ENCODE measurements around the gene UBE2J2.

Gene UBE2J2

DNA sequence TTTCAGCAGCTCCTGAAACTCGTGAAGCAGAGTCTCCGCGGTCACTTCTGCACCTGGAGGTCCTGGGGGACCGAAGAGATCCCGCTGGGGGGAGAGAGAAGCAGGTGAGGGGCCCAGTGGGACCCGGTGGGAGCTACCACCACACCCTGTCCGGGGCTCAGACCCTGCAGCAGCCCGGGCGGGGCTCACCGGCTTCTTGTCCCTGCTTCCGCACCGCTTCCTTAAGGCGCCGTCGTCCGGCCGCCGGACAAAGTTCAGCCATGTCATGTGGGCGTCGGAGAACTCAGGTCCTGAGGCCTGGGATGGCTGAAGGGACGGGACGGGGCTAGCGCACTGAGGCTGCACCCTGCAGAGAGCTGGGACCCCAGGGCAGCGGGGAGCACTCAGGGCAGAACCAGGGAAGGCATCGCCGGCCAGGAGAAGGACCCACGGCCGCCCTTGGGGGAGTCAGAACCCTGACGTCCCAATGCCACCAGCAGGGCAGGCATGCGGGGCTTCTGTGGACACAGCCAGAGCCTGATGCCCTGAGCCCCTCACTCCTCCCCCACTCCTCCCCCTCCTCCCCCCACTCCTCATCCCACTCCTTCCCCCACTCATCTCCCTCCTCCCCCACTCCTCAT, 29.4 kb downstream of the UBE2J2 start:
- DNase-seq (ENCODE audit: low read depth, low spot score) = no peak
- Histone ChIP-seq H3K36me3 (ENCODE audit: control insufficient read depth, insufficient read depth, low read length) (no peaks in the 10 kb centered on the region), H3K27me3 (ENCODE audit: control insufficient read depth, insufficient read depth, low read length) (no peaks in the 10 kb centered on the region; the same call in 1 of the 2 replicates), H3K9me3 (ENCODE audit: control insufficient read depth, insufficient read depth, low read length) (no peaks in the 10 kb centered on the region), H3K4me3 (ENCODE audit: low read length) (no peak overlapping the region), H3K4me1 (ENCODE audit: control insufficient read depth, insufficient read depth, low read length) (peaks cover 8% of the 10 kb centered on the region), H3K27ac (ENCODE audit: low read length) (no peak overlapping the region)
- WGBS (ENCODE audit: insufficient coverage, insufficient read length) = no CpG with 5 or more reads among the region's 30 CpGs

DNA sequence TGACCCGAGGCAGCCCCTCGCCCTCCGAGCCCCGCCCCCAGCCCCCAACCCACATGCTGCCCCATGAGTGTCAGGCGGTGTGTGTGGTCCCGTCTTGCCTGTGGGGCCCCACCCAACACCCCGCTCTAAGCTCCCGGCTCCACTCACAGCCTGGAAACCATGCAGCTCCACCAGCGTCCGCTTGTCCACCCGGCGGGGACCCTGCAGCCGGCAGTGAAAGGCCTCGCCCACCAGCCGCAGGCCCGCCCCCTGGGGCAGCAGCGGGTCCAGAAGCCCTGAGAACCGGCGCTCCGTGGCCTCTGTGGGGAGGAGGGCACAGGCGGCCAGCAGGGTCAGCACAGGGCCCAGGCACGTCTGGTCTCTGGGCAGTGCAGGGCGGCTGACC, 29.9 kb downstream of the UBE2J2 start:
- H3K36me3 ChIP-seq (ENCODE audit: control insufficient read depth, insufficient read depth, low read length) = no peaks in the 10 kb centered on the region
- no peaks in the 10 kb centered on the region; the same call in 1 of the 2 replicates for H3K27me3 ChIP-seq (ENCODE audit: control insufficient read depth, insufficient read depth, low read length)
- no CpG with 5 or more reads among the region's 23 CpGs for WGBS (ENCODE audit: insufficient coverage, insufficient read length)
- H3K4me3 ChIP-seq (ENCODE audit: low read length) = no peak overlapping the region
- H3K27ac ChIP-seq (ENCODE audit: low read length) = no peak overlapping the region
- H3K4me1 ChIP-seq (ENCODE audit: control insufficient read depth, insufficient read depth, low read length) = peaks cover 8% of the 10 kb centered on the region
- no peaks in the 10 kb centered on the region for H3K9me3 ChIP-seq (ENCODE audit: control insufficient read depth, insufficient read depth, low read length)
- DNase-seq (ENCODE audit: low read depth, low spot score) = no peak

- DNase-seq (ENCODE audit: low read depth, low spot score) = no peak
- H3K27me3 ChIP-seq (ENCODE audit: control insufficient read depth, insufficient read depth, low read length) = no peaks in the 10 kb centered on the region; the same call in 1 of the 2 replicates
- no peaks in the 10 kb centered on the region for H3K9me3 ChIP-seq (ENCODE audit: control insufficient read depth, insufficient read depth, low read length)
- peaks cover 8% of the 10 kb centered on the region for H3K4me1 ChIP-seq (ENCODE audit: control insufficient read depth, insufficient read depth, low read length)
- no peak overlapping the region for H3K27ac ChIP-seq (ENCODE audit: low read length)
- no CpG with 5 or more reads among the region's 23 CpGs for WGBS (ENCODE audit: insufficient coverage, insufficient read length)
- no peak overlapping the region for H3K4me3 ChIP-seq (ENCODE audit: low read length)
- no peaks in the 10 kb centered on the region for H3K36me3 ChIP-seq (ENCODE audit: control insufficient read depth, insufficient read depth, low read length)
Measured at GRCh38 chr1:1243266-1243660, 30.4 kb downstream of the UBE2J2 start.

DNA sequence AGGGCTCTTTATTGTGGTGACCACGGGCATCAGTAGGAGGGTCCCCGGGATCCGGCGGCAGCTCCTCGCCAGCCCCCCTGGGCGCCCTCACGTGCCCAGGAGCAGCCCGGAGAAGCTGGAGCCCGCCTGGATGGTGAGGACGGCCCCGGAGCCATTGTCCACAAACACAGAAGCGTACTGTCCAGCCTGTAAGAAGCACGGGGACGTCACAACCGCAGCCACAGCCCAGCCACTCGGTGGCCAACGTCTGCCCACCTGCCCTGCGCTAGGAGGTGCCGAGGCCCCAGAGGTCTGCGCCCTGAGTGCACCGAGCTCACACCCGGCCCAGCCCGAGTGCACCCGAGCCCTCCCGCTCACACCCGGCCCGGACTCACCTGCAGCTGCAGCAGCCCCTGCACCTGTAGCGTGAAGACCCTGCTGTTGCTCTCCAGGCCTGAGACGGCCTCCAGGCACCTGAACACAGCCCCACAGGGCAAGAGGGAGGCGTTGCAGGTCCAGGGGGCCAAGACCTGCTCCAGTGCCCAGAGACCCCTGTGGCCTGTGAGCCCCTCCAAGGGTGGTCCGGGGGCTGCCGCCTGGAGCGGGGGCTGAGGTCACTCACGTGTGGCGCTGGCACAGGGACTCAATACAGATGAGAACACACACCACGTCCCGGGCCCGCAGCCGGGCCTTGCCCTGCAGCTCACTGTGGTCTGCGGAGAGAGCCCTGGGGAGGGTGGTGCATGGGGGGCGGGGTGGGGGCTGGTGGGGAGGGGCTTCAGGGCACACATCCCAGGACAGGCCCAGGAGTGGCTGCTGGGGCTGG, 31.0 kb downstream of the UBE2J2 start:
- no peak for DNase-seq (ENCODE audit: low read depth, low spot score)
- no CpG with 5 or more reads among the region's 41 CpGs for WGBS (ENCODE audit: insufficient coverage, insufficient read length)
- Histone ChIP-seq H3K36me3 (ENCODE audit: control insufficient read depth, insufficient read depth, low read length) (no peaks in the 10 kb centered on the region), H3K4me1 (ENCODE audit: control insufficient read depth, insufficient read depth, low read length) (peaks cover 8% of the 10 kb centered on the region), H3K27ac (ENCODE audit: low read length) (no peak overlapping the region), H3K9me3 (ENCODE audit: control insufficient read depth, insufficient read depth, low read length) (no peaks in the 10 kb centered on the region), H3K27me3 (ENCODE audit: control insufficient read depth, insufficient read depth, low read length) (no peaks in the 10 kb centered on the region; the same call in 1 of the 2 replicates), H3K4me3 (ENCODE audit: low read length) (no peak overlapping the region)

DNA sequence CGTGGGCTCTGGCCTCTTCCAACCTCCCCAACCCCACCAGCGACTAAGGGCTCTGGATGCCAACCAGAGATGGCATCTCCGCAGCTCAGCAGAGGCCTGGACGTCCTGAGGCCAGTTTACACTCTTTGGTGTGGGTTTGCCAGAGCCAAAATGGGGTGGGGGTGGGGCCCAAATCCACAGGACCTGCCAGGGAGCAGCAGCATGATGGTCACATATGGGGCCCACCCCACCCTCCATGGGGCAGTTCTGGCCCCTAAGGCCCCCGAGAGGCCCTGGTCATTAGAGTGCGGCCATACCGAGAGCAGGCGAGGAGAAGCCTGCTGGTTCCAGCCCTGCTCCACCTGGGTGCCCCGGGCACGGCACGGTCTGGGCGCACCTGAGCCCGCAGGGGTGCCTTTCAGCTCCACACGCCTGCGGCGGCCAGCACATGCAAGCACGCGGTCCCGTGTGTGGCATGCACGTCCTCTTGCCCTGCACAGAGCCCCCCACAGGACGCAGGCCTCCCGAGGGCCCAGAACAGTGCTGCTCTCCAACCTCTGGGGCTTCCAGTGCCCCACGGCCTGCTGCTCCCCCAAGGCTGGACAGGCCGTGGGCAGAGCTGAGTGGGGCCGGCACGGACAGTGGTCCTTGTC, 31.9 kb downstream of the UBE2J2 start:
- no peak overlapping the region for H3K4me3 ChIP-seq (ENCODE audit: low read length)
- no peak overlapping the region for H3K27ac ChIP-seq (ENCODE audit: low read length)
- H3K9me3 ChIP-seq (ENCODE audit: control insufficient read depth, insufficient read depth, low read length) = no peaks in the 10 kb centered on the region
- no peaks in the 10 kb centered on the region for H3K36me3 ChIP-seq (ENCODE audit: control insufficient read depth, insufficient read depth, low read length)
- no peak for DNase-seq (ENCODE audit: low read depth, low spot score)
- H3K27me3 ChIP-seq (ENCODE audit: control insufficient read depth, insufficient read depth, low read length) = no peaks in the 10 kb centered on the region; the same call in 1 of the 2 replicates
- H3K4me1 ChIP-seq (ENCODE audit: control insufficient read depth, insufficient read depth, low read length) = peaks cover 8% of the 10 kb centered on the region
- no CpG with 5 or more reads among the region's 26 CpGs for WGBS (ENCODE audit: insufficient coverage, insufficient read length)

DNA sequence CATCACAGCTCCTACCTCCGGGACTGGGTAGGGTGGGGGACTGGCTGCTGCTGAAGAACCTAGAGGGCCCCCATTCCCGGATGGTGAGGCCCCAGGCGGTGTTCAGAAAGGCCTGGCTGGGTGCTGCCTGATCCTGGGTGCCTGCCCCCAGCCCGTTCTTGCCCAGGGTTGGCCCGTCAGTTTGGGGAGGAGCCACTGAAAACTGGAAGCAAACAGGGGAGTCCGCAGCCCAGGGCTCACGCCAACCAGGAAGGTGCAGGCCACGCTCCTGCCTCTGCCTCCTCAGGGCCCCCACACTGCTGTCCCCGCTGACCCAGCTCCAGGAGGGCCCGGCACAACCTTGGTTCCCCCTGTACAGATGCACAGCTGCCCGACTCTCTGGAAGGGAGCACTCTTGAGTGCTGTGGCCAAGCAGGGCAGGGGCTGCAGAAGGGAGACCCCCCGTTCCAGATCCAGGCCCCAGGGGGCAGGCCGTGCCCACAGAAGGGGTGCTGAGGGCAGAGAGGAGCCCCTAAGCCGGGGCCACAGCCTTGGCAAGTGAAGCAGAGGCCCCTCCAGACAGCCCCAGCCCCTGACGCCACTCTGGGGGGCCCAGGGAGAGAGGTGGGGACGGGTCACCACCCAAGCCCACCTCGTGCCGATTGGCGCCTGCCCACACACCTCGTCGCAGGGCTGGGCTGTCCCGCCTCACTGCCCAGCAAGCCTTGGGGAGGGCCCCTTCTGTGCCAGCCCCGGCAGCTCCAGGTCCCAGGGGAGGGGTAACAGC, 32.6 kb downstream of the UBE2J2 start:
- Histone ChIP-seq H3K27ac (ENCODE audit: low read length) (no peak overlapping the region), H3K9me3 (ENCODE audit: control insufficient read depth, insufficient read depth, low read length) (no peaks in the 10 kb centered on the region), H3K4me1 (ENCODE audit: control insufficient read depth, insufficient read depth, low read length) (peaks cover 2% of the 10 kb centered on the region; the same call in 1 of the 2 replicates), H3K4me3 (ENCODE audit: low read length) (no peak overlapping the region), H3K27me3 (ENCODE audit: control insufficient read depth, insufficient read depth, low read length) (no peaks in the 10 kb centered on the region; the same call in 1 of the 2 replicates), H3K36me3 (ENCODE audit: control insufficient read depth, insufficient read depth, low read length) (no peaks in the 10 kb centered on the region)
- WGBS (ENCODE audit: insufficient coverage, insufficient read length) = no CpG with 5 or more reads among the region's 23 CpGs
- DNase-seq (ENCODE audit: low read depth, low spot score) = no peak

- Histone ChIP-seq H3K27me3 (ENCODE audit: control insufficient read depth, insufficient read depth, low read length) (no peaks in the 10 kb centered on the region), H3K4me3 (ENCODE audit: low read length) (no peak overlapping the region), H3K9me3 (ENCODE audit: control insufficient read depth, insufficient read depth, low read length) (no peaks in the 10 kb centered on the region), H3K4me1 (ENCODE audit: control insufficient read depth, insufficient read depth, low read length) (peaks cover 2% of the 10 kb centered on the region; the same call in 1 of the 2 replicates), H3K36me3 (ENCODE audit: control insufficient read depth, insufficient read depth, low read length) (no peaks in the 10 kb centered on the region), H3K27ac (ENCODE audit: low read length) (no peak overlapping the region)
- no CpG with 5 or more reads among the region's 11 CpGs for WGBS (ENCODE audit: insufficient coverage, insufficient read length)
- no peak for DNase-seq (ENCODE audit: low read depth, low spot score)
Measured at GRCh38 chr1:1240348-1240732, 33.3 kb downstream of the UBE2J2 start.

DNA sequence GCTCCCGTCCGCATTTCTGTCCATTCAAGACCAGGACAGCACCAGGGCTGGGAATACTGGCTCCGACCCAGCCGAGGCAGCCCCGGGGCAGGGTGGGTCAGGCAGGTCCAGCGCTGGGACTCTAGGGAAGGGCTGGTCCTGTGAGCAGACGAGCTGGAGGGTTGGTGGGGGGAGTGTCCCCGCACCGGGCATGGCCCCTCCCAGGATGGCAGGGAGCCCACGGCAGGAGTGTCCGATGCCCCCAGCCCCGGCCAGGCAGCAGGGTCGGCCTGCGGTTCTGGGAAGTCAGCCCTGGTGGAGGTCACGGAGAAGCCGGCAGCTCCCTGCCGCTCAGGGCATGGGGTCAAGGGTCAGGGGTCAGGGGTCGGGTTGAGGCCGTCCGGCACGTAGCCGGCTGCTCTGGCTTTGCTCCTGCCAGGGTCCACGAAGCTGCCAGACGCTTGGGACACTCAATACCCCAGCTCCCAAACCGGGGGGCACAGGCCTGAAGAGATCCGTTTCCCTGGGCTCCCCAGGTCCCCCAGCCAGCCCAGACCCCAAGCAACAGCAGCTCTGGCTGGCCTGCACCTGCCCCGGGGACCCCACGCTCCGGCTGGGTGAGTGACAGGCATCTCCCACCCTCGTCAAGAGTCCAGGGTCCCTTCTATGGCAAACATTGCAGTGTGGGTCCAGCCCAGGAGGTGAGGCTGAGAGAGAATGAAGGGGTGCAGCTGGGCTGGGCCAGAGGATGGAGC, 33.9 kb downstream of the UBE2J2 start:
- no peak overlapping the region for H3K27ac ChIP-seq (ENCODE audit: low read length)

DNA sequence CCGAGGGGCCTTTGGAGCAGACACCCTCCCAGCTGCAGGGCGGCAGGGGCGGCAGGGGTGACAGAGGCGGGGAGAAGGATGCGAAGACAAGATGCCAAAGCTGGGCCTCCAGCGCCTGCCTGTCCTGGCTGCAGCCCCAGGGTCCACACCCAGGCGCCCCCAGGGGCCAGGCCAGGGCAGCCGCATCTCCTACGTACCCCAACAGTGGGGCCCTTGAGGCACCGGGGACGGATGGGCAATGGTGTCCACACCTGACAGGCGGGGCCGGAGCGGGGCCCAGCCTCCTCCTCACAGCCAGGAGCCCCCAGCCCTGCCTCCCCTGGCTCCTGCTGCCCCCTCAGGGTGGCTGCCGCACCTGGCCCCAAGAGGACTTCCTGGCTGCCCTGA, 34.4 kb downstream of the UBE2J2 start:
- no CpG with 5 or more reads among the region's 15 CpGs for WGBS (ENCODE audit: insufficient coverage, insufficient read length)
- Histone ChIP-seq H3K36me3 (ENCODE audit: control insufficient read depth, insufficient read depth, low read length) (no peaks in the 10 kb centered on the region), H3K9me3 (ENCODE audit: control insufficient read depth, insufficient read depth, low read length) (no peaks in the 10 kb centered on the region), H3K27ac (ENCODE audit: low read length) (no peak overlapping the region), H3K27me3 (ENCODE audit: control insufficient read depth, insufficient read depth, low read length) (no peaks in the 10 kb centered on the region), H3K4me3 (ENCODE audit: low read length) (no peak overlapping the region), H3K4me1 (ENCODE audit: control insufficient read depth, insufficient read depth, low read length) (peaks cover 2% of the 10 kb centered on the region; the same call in 1 of the 2 replicates)
- no peak for DNase-seq (ENCODE audit: low read depth, low spot score)

More for the DNA sequence above, 33.9 kb downstream of the UBE2J2 start:
- Histone ChIP-seq H3K27me3 (ENCODE audit: control insufficient read depth, insufficient read depth, low read length) (no peaks in the 10 kb centered on the region), H3K4me3 (ENCODE audit: low read length) (no peak overlapping the region), H3K9me3 (ENCODE audit: control insufficient read depth, insufficient read depth, low read length) (no peaks in the 10 kb centered on the region), H3K4me1 (ENCODE audit: control insufficient read depth, insufficient read depth, low read length) (peaks cover 2% of the 10 kb centered on the region; the same call in 1 of the 2 replicates), H3K36me3 (ENCODE audit: control insufficient read depth, insufficient read depth, low read length) (no peaks in the 10 kb centered on the region)
- WGBS (ENCODE audit: insufficient coverage, insufficient read length) = no CpG with 5 or more reads among the region's 30 CpGs
- no peak for DNase-seq (ENCODE audit: low read depth, low spot score)

Data from iPS DF 6.9 (cell line).